ENCODE data around the gene CRIM1. TPM values are rescaled to one million over a fixed set of nuclear protein-coding genes. Genes with fewer than 3 reads are reported as not detected.
A peak's percentile ranks its signal among the peaks of the same experiment; 100 is the strongest.

The CRIM1 gene
- total RNA-seq, 1 donor = 100 TPM

DNA sequence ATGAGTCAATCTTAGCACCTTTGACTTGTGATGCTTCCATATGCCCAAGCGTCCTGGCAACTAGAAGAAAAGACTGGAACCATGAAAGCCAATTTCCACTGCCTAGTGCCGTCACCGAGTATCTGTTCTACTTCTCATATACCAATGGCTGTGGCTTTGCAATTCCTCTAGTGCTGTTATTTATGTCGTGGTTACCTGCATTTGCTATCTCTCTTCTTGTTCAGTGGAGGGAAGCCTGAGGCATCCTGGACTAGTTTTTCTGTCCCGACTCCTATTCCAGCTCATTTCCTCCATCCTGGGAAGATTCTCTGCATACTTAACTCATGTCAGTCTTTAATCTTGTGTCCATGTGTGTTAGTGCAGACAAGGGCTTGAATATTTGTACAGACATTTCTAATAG, 124.5 kb downstream of the CRIM1 start:
- no peak for DNase-seq (ENCODE audit: low read depth)
- TF ChIP-seq CTCF (IDR thresholded peaks at IDR 0.05; ENCODE audit: insufficient read depth, low read length) = no peak
- H3K4me3 ChIP-seq (ENCODE audit: low read depth, low read length) = no peak overlapping the region

- DNase-seq (ENCODE audit: low read depth) = no peak
- no peak overlapping the region for H3K4me3 ChIP-seq (ENCODE audit: low read depth, low read length)
- no peak for TF ChIP-seq CTCF (IDR thresholded peaks at IDR 0.05; ENCODE audit: insufficient read depth, low read length)
Observed at GRCh38 chr2:36480636-36481035, 125.1 kb downstream of the CRIM1 start.

DNA sequence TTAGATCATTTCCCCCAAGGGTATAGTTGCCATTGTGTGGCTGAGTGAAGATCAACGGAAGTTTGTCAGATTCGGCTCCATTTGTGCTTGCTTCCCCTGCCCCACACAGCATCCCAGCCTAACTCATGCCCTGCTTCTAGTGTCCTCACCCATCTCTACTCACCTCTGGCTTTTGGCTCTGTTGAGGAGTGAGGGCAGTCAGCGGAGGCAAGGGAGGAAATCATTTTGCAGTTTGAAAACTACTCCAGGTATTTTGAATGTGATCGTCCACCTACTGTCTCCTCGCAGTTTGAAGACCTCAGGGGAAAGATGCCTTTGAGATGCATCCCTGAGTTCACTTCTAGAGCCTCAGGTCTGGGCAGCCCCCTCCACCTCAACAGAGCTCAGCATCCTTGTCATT, 126.1 kb downstream of the CRIM1 start:
- no peak overlapping the region for H3K4me3 ChIP-seq (ENCODE audit: low read depth, low read length)
- TF ChIP-seq CTCF (IDR thresholded peaks at IDR 0.05; ENCODE audit: insufficient read depth, low read length) = no peak
- no peak for DNase-seq (ENCODE audit: low read depth)

GRCh38 chr2:36482576-36483214, 127.1 kb downstream of the CRIM1 start:
- H3K4me3 ChIP-seq (ENCODE audit: low read depth, low read length) = no peak overlapping the region
- no peak for DNase-seq (ENCODE audit: low read depth)
- no peak for TF ChIP-seq CTCF (IDR thresholded peaks at IDR 0.05; ENCODE audit: insufficient read depth, low read length)

DNA sequence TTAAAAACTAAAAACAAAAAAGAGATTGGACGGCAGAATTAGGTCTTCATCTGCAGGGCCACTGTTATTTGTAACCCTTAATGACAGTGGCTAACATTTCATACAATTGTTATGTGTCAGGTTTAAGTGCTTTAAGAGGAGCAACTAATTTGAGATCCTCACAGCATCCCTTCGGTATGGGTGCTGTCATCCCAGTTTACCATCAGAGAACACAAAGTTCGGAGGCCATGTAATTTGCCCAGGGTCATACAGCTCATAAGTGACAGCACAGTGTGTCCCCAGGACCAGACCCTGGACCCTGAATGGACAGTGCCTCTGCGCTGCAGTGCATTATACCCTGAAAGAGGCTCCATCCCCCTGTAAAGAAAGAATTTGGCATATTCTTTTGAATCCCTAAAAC, 127.7 kb downstream of the CRIM1 start:
- no peak overlapping the region for H3K4me3 ChIP-seq (ENCODE audit: low read depth, low read length)
- no peak for DNase-seq (ENCODE audit: low read depth)
- no peak for TF ChIP-seq CTCF (IDR thresholded peaks at IDR 0.05; ENCODE audit: insufficient read depth, low read length)

DNA sequence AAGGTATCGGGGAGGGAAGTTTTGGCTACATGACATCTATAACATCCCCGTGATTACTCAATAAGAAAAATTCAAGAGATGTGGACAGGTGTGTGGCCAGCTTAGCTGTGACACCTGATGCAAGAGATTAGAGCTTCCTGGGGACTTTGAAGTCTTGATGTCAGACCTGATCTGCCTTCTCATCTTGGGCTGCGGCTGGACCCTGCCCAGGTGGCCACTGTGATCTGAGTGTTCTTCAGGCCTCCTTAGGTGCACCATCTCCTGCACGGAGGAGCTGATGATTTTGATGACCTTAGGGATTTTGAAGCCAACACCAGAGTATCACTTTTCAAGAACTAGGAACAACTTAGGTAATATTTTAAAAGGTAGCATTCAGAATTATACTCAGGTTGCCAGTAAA, 128.9 kb downstream of the CRIM1 start:
- DNase-seq (ENCODE audit: low read depth) = no peak
- no peak for TF ChIP-seq CTCF (IDR thresholded peaks at IDR 0.05; ENCODE audit: insufficient read depth, low read length)
- no peak overlapping the region for H3K4me3 ChIP-seq (ENCODE audit: low read depth, low read length)

- no peak for TF ChIP-seq CTCF (IDR thresholded peaks at IDR 0.05; ENCODE audit: insufficient read depth, low read length)
- peak; percentile 96 for DNase-seq (ENCODE audit: low read depth)
- H3K4me3 ChIP-seq (ENCODE audit: low read depth, low read length) = no peak overlapping the region
Observed at GRCh38 chr2:36485521-36485920, 129.9 kb downstream of the CRIM1 start.

Measured in fibroblast of the aortic adventitia (primary cell).